Endothelial cell (in vitro differentiated cells): ENCODE measurements around the gene PTPRE. TPM values are rescaled to one million over a fixed set of nuclear protein-coding genes. Genes with fewer than 3 reads are reported as not detected.
"Not testable (repeated sequence)": the region's sequence is repeated elsewhere in the genome, so short reads cannot be mapped to it uniquely, and the experiment has no call there.

Experiments used
- DNase-seq: peaks from one replicate; pipeline ENCODE4 v3.0.0; 2021; ENCODE audit warnings: low spot score
- H3K27ac Mint-ChIP-seq: one replicate; pipeline ENCODE4 v1.8.0; 2021; ENCODE audit warnings: mixed read lengths, inconsistent platforms; ENCODE audit not compliant: unreplicated experiment
- H3K27me3 Mint-ChIP-seq: one replicate; pipeline ENCODE4 v1.8.0; 2021; ENCODE audit warnings: mild to moderate bottlenecking, moderate library complexity, mixed read lengths, inconsistent platforms; ENCODE audit not compliant: unreplicated experiment
- H3K36me3 Mint-ChIP-seq: one replicate; pipeline ENCODE4 v1.8.0; 2021; ENCODE audit warnings: mild to moderate bottlenecking, low read depth, mixed read lengths, inconsistent platforms; ENCODE audit not compliant: unreplicated experiment
- H3K4me1 Mint-ChIP-seq: one replicate; pipeline ENCODE4 v1.8.0; 2021; ENCODE audit warnings: mild to moderate bottlenecking, mixed read lengths, inconsistent platforms; ENCODE audit not compliant: unreplicated experiment
- H3K4me3 Mint-ChIP-seq: one replicate; pipeline ENCODE4 v1.8.0; 2021; ENCODE audit warnings: mild to moderate bottlenecking, mixed read lengths, inconsistent platforms; ENCODE audit not compliant: unreplicated experiment
- H3K9me3 Mint-ChIP-seq: one replicate; pipeline ENCODE4 v1.8.0; 2021; ENCODE audit warnings: mixed read lengths, inconsistent platforms; ENCODE audit not compliant: unreplicated experiment
- CTCF ChIP-seq: fragments of 200-600 bp; sonication (generic); IDR thresholded peaks from one replicate; pipeline ENCODE4 v1.5.0; 2021; ENCODE audit warnings: antibody characterized with exemption; ENCODE audit not compliant: unreplicated experiment
- total RNA-seq: library from RNA; stranded (reverse); fragmentation: NEBNext Ultra II Directional; extraction: Animal tissue kit (Norgen Biotek cat#: 25700); gene quantifications from one replicate; pipeline ENCODE4 v1.2.1, GENCODE V29; 2021; ENCODE audit not compliant: unreplicated experiment

PTPRE gene
- total RNA-seq, 1 donor from 2014 or later = 117 TPM

- Mint-ChIP-seq H3K4me3 (peak overlapping the region; percentile 68), H3K36me3 (peaks cover 23% of the 10 kb centered on the region), H3K9me3 (no peaks in the 10 kb centered on the region), H3K4me1 (peaks cover 73% of the 10 kb centered on the region), H3K27ac (peak overlapping the region; percentile 95), H3K27me3 (peaks cover 4% of the 10 kb centered on the region)
- TF ChIP-seq CTCF = no peak
- no peak for DNase-seq
These were observed 80.8 kb downstream of the PTPRE start for GRCh38 chr10:127987467-127988380.

GRCh38 chr10:127989481-127990012 is 82.6 kb downstream of the PTPRE start:
- Mint-ChIP-seq H3K27ac (peak overlapping the region; percentile 74), H3K4me1 (peaks cover 70% of the 10 kb centered on the region), H3K27me3 (no peaks in the 10 kb centered on the region), H3K36me3 (peaks cover 10% of the 10 kb centered on the region), H3K4me3 (no peak overlapping the region), H3K9me3 (no peaks in the 10 kb centered on the region)
- TF ChIP-seq CTCF = no peak
- no peak for DNase-seq

GRCh38 chr10:127990132-127990788 is 83.4 kb downstream of the PTPRE start:
- H3K27ac Mint-ChIP-seq, H3K27me3 Mint-ChIP-seq, H3K36me3 Mint-ChIP-seq, H3K9me3 Mint-ChIP-seq, DNase-seq: not testable (repeated sequence)
- Mint-ChIP-seq H3K4me3 (peak overlapping the region; percentile 15), H3K4me1 (peaks cover 68% of the 10 kb centered on the region)

GRCh38 chr10:127990846-127991542 is 84.1 kb downstream of the PTPRE start:
- Mint-ChIP-seq H3K4me1 (peaks cover 68% of the 10 kb centered on the region), H3K4me3 (no peak overlapping the region)

More at GRCh38 chr10:127990846-127991542, 84.1 kb downstream of the PTPRE start:
- no peak for DNase-seq
- no peak overlapping the region for H3K27ac Mint-ChIP-seq
- no peaks in the 10 kb centered on the region for H3K9me3 Mint-ChIP-seq
- peaks cover 14% of the 10 kb centered on the region for H3K36me3 Mint-ChIP-seq
- no peaks in the 10 kb centered on the region for H3K27me3 Mint-ChIP-seq
- TF ChIP-seq CTCF = no peak
